ENCODE data around the gene CCR5AS.
"Not testable (repeated sequence)": the region's sequence is repeated elsewhere in the genome, so short reads cannot be mapped to it uniquely, and the experiment has no call there.

CCR5AS gene

GRCh38 chr3:46389306-46389705 is 17.6 kb downstream of the CCR5AS start:
- Mint-ChIP-seq H3K27ac (no peak overlapping the region), H3K36me3 (no peaks in the 10 kb centered on the region), H3K9me3 (peaks cover 0 to 2% (median 0%) of the 10 kb centered on the region in 7 donors), H3K4me1 (peaks cover 27% of the 10 kb centered on the region), H3K4me3 (no peak overlapping the region), H3K27me3 (ENCODE audit: low read depth in 3 of 3) (peaks cover 0 to 4% (median 0%) of the 10 kb centered on the region in 3 donors)
- Histone ChIP-seq H3K4me2 (replicated peaks; ENCODE audit: extremely low read depth, low read length, poor library complexity, severe bottlenecking) (no peak overlapping the region), H2AFZ (ENCODE audit: insufficient read depth, low read depth, low read length, poor library complexity, severe bottlenecking) (no peak overlapping the region), H3K9ac (ENCODE audit: insufficient read depth, low read length, poor library complexity, severe bottlenecking) (no peak overlapping the region), H3K79me2 (ENCODE audit: insufficient read depth, low read length) (no peaks in the 10 kb centered on the region), H3K4me3 (replicated peaks in 1 of 3; ENCODE audit: low read depth in 2 of 3, low read length in 3 of 3) (no peak overlapping the region), H3K4me1 (ENCODE audit: control insufficient read depth in 1 of 2, insufficient read depth in 2 of 2, low read length in 2 of 2) (peaks cover 20 to 24% of the 10 kb centered on the region in 2 donors), H4K20me1 (ENCODE audit: insufficient read depth, low read length) (no peaks in the 10 kb centered on the region), H3K27me3 (ENCODE audit: control insufficient read depth in 2 of 2, insufficient read depth in 2 of 2, low read length in 2 of 2) (no peaks in the 10 kb centered on the region), H3K36me3 (replicated peaks in 1 of 2; ENCODE audit: control insufficient read depth in 1 of 2, insufficient read depth in 2 of 2, low read length in 2 of 2) (no peaks in the 10 kb centered on the region), H3K9me3 (replicated peaks in 1 of 2; ENCODE audit: control insufficient read depth in 1 of 2, insufficient read depth in 1 of 2, low read length in 2 of 2) (peaks cover 0 to 9% of the 10 kb centered on the region in 2 donors), H3K27ac (ENCODE audit: low read depth in 1 of 2, low read length in 2 of 2) (no peak overlapping the region)
- DNase-seq: no peak
- WGBS (ENCODE audit: insufficient coverage): 97% methylated on average over 6 of the region's 6 CpGs
- TF ChIP-seq CTCF (IDR thresholded peaks at IDR 0.05): no peak
- intact Hi-C loops (cut with micrococcal nuclease): no loop called here

- H2AFZ ChIP-seq (ENCODE audit: insufficient read depth, low read depth, low read length, poor library complexity, severe bottlenecking); DNase-seq; H3K9me3 ChIP-seq (replicated peaks in 1 of 2; ENCODE audit: control insufficient read depth in 1 of 2, insufficient read depth in 1 of 2, low read length in 2 of 2); H3K27me3 Mint-ChIP-seq (ENCODE audit: low read depth in 3 of 3); H3K27ac Mint-ChIP-seq; H4K20me1 ChIP-seq (ENCODE audit: insufficient read depth, low read length); H3K79me2 ChIP-seq (ENCODE audit: insufficient read depth, low read length); H3K36me3 Mint-ChIP-seq; H3K9me3 Mint-ChIP-seq; H3K4me2 ChIP-seq (replicated peaks; ENCODE audit: extremely low read depth, low read length, poor library complexity, severe bottlenecking); H3K27ac ChIP-seq (ENCODE audit: low read depth in 1 of 2, low read length in 2 of 2); H3K9ac ChIP-seq (ENCODE audit: insufficient read depth, low read length, poor library complexity, severe bottlenecking); H3K4me3 ChIP-seq (replicated peaks in 1 of 3; ENCODE audit: low read depth in 2 of 3, low read length in 3 of 3); H3K36me3 ChIP-seq (replicated peaks in 1 of 2; ENCODE audit: control insufficient read depth in 1 of 2, insufficient read depth in 2 of 2, low read length in 2 of 2); H3K27me3 ChIP-seq (ENCODE audit: control insufficient read depth in 2 of 2, insufficient read depth in 2 of 2, low read length in 2 of 2); intact Hi-C loops (cut with micrococcal nuclease); H3K4me3 Mint-ChIP-seq: not testable (repeated sequence)
- H3K4me1 ChIP-seq (ENCODE audit: control insufficient read depth in 1 of 2, insufficient read depth in 2 of 2, low read length in 2 of 2): peaks cover 22 to 24% of the 10 kb centered on the region in 2 donors
- H3K4me1 Mint-ChIP-seq: peaks cover 26% of the 10 kb centered on the region
- 93% methylated on average over 4 of the region's 4 CpGs for WGBS (ENCODE audit: insufficient coverage)
Observed at GRCh38 chr3:46388847-46389246, 18.0 kb downstream of the CCR5AS start.

Data from CD14-positive monocyte (primary cell).